Activated effector memory CD4-positive, alpha-beta T cell treated with anti-CD3 and anti-CD28 coated beads, Interleukin-2, amount 50 U/mL, for 16 hours (primary cell): ENCODE results near the gene TNFRSF8.
A peak's percentile ranks its signal among the peaks of the same experiment; 100 is the strongest.

Source experiments
- DNase-seq: peaks from one replicate; pipeline ENCODE4 v3.0.0-alpha.2; 2020

Gene TNFRSF8

DNA sequence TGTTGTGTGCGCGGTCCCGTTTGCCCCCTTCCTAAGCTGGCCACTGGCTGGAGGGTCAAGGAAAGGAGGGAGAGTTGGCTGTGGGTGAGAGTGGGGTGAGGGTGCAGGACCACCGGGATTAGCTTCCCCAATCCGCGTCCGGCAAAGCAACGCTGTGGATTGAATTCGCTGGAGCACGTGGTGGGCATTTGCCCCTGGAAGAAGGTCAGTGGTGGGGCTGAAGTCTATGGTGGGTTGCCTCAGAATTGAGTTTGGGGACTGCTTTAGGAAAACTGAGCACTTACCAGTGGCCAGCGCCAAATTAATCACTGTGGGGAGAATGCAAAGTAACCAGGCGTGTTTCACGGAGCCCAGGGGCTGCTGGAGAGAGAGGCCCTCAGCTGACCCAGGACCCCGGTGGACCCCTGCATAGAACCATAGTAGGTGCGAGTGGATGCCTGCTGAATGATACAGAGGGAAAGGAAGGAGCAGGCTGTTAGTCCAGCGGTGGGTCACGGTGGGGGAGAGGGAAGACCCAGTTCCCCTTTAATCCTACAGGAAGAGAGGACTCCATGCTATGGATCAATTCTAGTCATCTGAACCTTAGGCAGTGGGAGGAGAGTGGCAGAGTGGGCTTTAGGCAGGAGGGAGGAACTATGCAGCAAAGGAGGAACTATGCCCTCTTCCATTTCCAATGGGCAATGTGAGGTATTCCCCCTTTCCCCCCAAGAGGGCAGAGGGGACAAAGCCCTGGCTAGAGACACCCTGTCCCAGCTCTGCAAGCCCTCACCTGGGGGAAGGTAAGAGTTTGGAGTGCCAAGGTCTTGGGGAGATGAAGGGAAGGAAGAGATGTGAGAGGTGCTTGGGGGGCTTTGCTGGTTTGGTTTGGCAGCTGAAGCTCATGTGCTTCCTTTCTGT is 1.2 kb downstream of the TNFRSF8 start:
- no peak for DNase-seq

DNA sequence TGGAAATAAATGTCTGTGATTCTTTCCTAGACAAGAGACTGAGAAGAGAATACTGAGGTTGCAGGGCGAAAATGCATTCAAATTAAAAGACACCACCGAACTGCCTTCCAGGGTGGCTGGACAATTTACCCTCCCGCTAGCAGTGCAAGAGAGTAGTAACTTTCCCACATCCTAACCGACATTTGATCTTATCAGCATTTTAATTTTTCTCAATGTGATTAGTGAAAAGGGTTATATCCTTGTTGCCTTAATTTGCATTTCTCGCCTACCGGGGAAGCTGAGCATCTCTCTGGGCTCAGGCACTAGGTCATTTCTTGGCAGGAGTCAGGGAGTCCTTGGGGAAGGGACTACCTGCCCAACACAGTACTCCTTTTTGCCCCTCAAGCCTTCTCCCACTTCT is 2.8 kb downstream of the TNFRSF8 start:
- no peak for DNase-seq

DNA sequence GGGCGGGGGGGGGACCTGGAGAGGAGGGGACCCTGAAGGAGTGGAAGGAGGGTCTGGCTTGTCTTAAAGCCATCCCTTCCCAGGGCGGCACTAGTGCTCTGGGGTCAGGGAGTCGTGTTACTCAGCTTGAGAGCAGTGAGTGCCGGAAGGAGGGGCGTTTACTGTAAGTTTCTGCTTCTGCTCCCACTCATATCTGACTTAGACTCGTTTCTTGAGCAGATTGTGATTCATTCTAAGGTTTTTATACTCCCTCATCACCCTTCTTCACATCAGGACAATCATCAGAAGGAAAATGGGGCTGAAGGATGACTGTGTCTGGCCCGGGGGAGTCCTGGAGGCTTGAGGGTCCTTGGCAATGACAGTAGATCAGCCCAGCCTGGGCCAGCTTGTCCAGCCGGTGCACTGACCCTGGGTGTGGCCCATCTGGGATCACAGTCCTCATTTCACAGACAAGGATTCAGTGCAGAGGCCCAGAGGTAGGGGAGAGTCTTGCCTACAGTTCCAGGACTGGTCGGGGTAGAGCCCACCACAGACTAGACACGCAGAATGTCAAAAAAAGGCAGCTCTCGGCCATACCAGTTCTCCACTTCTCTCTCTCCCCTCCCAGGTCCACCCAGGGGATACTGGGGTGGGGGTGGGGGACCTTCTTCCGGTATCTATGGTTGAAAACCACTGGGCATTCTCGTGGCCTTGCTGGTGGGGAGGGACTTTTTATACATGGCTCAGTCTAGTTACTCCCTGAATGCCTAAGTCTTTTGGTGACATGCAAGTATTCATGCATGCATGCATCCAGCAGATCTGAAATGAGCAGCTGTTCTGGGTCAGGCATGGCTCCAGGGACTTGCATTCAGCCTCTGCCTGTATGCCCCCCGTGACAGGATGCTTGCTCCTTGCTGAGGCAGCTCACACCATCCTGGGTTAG is 5.1 kb downstream of the TNFRSF8 start:
- DNase-seq: peak; percentile 84

DNA sequence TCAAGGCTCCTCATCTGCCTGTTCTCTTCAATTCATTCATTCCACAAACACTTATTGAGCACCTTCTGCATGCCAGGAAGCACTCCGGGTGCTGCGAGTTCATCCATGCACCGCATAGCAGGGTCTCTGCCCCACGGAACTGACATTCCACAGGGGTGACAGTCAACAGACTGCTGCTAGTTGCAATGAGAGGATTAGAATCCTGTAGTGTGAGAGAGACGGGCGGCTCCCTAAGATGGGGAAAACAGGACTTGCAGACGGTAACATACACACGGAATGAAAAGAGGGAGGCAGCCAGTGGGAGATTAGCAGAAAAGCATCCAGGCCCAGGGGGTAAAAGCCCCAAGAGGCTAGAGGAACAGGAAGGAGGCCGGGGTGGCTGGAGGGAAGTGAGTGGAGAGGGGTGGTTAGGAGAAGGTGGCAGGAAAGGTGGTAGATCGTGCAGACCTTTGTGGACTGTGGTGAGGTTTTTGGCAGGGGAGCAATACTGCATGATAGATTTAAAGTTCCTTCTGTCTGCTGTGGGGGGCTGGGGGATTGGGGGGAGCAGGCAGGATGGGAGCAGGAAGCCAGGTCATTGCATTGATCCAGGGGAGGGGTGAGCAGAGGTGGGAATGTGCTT is 6.6 kb downstream of the TNFRSF8 start:
- no peak for DNase-seq

DNA sequence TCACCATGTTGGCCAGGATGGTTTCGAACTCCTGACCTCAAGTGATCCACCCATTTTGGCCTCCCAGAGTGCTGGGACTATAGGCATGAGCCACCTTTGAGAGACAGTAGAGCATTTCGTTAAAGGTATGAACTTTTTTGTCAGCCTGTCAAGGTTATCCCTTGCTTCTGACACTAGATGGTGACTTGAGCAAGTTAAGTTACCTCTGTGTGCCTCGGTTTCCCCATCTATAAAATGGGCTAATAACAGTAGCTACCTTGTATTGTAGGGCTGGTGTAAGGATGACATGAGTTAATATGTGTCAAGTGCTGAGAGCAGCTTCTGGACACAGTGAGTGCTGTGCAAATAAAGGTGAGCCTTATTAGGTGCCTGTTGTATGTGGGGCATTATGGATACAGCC is 8.8 kb downstream of the TNFRSF8 start:
- DNase-seq: no peak

DNA sequence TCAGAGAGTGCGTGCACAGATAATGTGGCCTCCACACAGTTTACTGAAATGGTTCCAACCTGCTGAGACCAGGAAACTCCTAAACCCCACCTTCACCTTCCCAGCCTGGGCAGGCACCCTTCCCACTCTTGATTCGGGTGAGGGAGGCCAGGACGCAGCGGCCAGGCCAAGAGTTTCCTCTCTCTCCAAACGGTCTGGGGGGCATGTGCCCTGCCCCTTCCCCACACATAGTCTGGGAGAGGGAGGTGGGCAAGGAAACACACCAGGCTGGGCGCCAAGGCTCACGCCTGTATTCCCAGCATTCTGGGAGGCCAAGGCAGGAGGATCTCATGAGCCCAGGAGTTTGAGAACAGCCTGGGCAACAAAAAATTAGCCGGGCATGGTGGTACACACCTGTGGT is 9.6 kb downstream of the TNFRSF8 start:
- no peak for DNase-seq

DNA sequence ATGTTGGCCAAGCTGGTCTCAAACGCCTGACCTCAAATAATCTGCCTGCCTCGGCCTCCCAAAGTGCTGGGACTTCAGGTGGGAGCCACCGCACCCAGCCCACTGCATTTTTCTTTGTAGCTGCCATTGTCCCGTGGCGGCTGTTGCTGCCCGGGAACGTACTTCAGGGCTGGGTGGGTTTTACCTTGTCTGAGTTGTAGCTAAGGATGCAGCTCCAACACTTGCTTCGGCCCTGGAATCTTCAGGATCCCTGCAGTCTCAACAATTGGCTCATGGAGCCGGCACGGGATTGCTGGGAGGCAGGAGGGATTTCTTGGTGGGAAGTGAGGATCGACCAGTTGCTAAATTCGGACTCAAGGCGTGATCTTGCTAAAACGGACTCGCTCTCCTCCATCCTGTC is 10.7 kb downstream of the TNFRSF8 start:
- DNase-seq: peak; percentile 41

DNA sequence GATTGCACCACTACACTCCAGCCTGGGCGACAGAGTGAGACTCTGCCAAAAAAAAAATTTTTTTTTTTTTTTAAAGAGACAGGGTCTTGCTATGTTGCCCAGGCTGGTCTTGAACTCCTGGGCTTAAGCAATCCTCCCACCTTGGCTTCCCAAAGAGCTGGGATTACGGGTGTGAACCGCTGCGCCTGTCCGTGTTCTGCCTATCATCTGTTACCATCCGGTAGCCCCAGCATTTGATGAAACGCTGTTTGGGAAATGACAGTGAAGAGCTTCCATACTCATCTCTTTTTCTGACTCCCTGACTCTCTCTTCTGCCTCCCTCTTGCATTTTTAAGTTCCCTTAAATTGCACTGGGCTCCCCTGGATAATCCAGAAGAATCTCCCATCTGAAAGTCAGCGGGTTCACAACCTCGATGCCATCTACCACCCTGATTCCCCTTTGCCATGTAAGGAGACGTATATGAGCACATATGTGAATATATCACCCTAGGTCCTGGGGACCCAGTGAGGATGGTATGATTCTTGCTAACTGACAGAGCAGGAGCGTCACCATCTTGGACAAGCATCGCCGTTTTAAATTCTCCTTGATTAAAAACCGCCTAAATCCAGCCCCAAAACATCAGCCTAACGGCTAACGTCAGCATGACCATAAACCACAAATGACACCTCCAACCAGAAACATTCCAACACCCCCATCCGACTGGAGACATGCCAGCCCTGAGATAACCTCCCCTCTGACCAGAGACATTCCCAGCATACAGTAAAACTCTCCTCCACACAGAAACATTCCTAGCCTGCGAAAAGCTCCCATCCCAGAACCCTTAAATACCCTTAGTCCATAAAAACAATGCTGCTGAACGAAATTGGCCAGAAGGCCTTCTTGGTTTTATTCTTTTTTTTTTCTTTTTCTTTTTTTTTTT is 12.4 kb downstream of the TNFRSF8 start:
- DNase-seq: peak; percentile 5

DNA sequence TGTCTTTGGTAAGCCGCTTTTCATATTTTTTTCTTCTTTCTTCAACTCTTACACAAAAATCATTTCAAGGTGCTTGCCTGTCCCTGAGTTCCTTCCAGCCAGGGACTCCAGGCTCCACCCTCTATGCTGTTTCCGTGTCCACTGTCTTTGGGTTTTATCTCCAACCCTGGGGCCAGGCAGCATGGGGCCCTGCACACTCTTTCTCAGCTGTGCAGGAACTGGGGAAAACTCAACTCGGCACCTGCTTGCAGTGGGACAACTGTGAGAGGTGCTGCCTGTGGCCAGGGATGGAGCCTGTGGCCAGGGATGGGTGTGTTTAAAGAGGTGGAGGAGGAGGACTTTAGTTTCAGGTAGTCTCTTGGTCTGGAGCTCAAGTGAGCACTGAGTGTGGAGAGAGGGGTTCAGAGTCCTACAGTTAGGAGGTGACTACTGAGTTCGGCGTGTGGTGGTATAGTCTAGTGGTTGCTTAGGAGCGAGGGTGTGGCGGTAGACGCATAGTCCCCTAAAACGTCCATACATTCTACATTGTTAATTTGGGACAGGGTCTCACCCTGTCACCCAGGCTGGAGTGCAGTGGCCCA is 13.4 kb downstream of the TNFRSF8 start:
- DNase-seq: peak; percentile 57

DNA sequence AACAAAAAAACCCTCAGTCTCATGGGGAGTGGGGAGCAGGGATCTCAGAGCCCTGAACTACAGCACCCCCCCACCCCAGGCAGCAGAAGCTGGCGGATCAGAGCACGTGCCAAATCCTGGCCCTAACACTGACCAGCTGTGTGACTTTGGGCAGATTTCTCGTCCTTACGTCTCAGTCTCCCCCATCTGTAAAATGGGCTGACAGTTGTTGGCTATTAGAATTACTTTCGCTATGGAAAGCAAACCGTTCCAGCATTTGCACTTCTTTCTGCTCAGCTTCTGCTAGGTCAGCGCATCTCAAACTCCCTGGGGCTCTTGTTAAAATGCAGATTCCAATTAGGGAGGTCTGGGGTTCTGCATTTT is 15.5 kb downstream of the TNFRSF8 start:
- no peak for DNase-seq

DNA sequence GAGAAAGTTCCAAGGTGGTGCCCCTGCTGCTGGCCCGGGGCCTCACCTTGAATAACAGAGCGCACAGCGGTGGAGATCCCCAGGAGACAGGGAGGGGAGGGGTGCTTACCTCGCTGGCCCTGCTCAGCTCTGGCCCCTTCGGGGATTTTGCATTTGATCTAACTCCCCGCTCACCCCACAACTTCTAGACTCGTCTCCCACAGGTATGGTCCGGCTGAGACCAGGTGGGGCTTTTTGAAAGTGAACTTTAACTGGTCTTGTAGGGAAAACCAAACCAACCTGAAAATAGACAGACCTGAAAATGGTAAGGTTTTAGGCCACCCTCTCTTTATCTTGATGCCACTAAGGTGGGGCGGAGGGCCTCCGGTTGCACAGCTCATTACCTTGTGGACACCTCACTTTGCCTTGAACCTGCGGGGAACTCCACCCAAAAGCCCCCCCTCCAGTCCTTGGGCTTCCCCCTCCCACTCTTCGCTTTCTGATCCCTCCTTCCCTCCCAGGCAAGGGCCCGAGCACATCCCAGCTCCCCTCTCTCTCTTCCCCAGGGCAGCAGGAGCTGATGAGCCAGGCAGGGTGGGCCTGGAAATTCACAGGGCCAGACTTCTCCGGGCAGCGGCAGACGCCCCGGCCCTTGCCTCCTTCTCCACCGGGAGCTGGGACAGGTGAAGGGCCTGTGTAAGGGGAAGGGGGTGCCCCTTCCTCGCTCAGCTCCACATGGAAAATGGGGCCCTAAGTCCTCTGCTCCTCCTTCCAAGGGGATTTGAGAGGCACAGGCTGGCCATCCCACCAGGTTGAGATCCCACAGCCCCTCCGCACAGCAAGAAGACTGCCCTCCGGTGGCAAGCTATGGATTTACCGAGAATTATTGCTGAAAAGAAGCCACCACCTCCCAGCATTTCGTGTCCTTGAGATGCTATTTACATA is 16.1 kb downstream of the TNFRSF8 start:
- DNase-seq: peak; percentile 81

DNA sequence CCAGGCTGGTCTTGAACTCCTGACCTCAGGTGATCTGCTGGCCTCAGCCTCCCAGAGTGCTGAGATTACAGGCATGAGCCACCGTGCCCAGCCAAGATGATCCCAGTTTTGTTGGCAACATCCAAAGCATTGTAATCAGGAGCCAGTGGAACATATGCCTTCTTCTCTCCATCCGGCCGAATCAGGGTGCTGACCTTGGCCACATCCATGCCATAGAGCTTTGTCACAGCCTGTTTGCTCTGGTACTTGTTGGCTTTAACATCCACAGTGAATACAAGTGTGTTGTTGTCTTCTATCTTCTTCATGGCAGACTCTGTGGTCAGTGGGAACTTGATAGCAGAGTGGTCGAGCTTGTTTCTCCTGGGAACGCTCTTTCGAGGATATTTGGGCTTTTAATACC is 17.1 kb downstream of the TNFRSF8 start:
- DNase-seq: no peak

DNA sequence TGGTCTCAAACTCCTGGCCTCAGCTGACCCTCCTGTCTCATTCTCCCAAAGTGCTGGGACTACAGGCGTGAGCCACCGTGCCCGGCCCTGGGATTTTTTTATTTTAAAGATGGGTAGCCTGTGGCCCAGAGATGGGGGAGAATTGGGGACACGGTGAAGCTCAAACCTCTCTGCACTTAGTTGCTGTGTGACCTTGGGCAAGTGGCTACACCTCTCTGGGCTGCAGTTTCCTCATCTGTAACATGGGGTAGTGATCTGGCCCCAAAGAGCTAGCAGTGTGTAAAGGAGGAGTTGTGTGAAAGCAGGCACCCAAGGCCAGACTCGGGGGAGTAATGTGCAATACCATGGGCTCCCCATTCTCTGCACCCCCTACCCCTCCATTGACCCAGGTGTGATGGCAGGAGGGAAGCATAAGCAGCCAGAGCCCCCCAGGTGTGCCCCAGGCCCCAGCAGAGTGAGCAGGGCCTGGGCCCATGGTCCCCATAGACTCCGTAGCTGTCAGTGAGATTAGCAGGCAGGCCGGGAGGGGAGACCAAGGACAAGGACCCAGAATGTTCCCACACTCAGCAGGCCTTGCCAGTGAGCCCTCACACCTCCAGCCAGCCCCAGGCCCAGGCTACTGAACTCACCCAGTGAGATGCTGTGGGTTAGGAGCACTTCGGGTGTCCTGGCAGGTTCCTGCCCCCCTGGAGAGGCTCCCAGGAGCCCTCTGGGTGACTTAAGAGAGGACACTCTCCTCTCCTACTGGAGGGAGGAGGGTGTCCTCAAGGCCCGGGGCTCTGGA is 17.9 kb downstream of the TNFRSF8 start:
- no peak for DNase-seq

DNA sequence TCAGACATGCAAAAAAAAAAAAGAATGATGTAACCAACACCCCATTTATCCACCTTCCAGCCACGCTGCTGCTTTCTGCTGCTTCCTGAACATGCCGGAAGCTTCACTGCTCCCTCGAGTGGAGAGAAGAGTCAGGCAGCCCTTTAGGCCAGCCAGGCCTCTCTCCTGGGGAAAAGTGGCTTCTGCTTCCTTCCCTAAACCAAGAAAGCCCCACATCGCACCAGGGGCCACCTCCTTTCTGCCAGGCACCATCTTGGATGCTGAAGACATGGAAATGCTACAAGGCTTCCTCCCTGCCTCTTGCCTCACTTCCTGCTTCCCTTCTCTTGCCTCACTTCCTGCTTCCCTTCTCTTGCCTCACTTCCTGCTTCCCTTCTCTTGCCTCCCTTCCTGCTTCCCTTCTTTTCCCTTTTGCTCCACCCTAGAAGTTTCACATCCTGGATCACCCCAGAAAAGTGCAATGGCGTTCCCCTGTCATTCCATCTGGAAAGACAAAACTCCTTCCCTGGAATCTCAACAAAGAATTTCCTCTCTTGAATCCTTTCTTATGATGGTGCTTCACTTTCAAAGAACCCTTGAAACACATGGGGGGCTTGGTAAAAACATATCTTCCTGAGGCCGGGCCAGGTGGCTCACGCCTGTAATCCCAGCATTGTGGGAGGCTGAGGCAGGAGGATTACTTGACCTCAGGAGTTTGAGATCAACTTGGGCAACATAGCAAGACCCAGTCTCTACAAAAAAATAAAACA is 18.7 kb downstream of the TNFRSF8 start:
- DNase-seq: no peak

DNA sequence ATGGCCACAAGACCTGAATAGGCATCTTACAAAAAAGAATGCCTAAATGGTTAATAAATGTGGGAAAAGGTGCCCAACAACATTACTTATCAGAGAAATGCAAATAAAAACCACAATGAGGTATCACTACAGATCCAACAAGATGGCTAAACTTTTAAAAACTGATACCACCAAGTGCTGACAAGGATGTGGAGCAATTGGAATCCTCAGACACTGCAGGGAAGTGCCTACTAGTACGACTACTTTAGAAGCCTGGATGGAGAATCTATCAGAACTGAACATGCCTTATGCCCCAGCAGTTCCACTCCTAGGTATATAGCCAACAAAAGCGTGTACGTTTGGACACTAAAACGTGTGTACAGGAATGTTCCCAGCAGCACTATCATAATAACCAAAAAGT is 19.9 kb downstream of the TNFRSF8 start:
- peak; percentile 0 for DNase-seq

DNA sequence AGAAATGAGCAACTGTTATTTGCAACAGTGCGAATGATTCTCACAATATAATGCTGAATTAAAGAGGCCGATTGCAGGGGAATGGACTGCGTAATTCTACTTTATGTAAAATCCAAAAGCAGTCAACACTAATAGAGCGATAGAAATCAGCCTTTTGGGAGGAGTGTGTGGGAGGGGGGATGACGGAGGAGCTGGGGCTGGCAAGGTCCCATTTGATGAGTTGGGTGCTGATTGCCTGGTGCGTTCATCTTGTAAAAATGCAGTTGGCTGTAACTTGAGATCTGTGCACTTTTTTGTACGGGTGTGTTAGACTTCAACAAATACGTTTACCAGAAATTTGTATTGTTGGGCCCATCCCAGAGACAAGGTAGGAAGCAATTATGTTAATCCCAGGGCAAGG is 20.7 kb downstream of the TNFRSF8 start:
- DNase-seq: peak; percentile 22

DNA sequence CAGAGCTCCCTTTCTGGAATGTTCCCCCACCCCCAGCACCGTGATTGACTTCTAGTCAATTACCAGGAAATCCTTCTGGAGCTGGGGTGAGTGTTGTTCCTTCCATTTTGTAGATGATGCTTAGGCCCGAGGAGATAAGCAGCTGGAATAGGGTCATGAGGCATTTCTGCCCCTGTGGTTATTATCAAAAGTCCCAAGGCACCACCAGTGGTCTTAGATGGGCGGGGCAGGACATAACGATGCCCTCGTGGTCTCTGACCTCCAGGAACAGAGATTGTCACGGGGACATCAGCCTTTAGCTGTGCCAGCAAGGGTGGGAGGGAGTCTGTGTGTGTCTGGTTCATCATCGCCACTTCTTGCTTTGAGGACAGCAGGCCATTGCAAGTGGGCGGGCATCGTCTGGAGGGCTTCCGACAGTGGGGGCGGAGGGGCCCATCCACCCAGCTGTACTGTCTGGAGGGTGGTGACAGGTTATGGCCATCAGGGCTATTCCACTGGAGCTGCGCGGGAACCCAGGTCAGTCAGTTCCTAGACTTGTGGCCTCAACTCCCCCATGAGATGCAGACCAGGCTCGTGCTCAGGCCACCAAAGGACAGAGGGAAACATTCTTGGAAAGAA is 22.6 kb downstream of the TNFRSF8 start:
- peak; percentile 22 for DNase-seq

DNA sequence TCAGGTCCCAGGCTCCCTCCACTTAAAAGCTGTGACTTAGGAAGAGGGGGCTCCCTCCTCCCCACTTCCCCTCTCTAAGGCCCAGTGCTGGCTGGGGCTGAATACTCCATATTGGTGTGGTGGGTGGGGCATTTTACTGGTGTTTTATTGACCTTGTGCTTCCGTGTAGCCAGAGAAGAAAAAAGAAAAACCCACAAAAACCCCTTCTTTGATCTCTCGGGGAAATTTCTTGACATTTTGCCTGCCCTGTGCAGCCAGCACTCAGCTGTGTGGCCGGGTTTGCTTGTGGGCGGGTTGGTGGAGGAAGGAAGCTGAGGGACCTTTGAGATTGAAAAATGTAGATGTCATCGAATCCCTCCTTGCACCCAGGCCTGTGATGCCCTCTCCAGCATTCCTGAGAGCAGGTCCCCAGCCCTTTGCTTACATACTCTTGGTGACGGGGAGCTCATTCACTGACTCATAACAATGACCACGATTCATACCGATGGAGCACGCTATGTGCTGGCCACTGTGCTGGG is 24.8 kb downstream of the TNFRSF8 start:
- peak; percentile 78 for DNase-seq
